ENCODE measurements around the gene FAF2.
A peak's percentile ranks its signal among the peaks of the same experiment; 100 is the strongest.

Gene FAF2

DNA sequence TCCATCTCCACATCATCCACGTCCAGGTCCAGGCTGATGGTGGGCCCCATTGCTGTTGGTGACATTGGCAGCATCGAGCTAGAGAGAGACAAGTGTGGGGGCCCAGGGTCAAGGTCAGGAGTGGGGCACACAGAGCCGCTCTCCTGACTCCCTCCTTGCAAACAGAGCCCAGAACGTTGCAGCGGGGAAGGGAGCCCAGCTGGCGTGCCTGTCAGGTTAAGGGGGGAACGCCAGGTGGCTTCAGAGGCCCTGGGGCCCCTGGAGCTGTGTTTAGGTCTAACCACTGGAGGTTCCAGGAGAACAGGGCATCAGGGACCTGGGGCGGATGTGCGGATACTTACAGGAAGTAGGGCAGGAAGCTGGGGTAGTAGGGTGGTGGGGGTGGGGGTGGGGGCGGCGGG is 81.6 kb downstream of the FAF2 start:
- no peak for DNase-seq (ENCODE audit: low read depth in 1 of 2, low spot score in 1 of 2)

DNA sequence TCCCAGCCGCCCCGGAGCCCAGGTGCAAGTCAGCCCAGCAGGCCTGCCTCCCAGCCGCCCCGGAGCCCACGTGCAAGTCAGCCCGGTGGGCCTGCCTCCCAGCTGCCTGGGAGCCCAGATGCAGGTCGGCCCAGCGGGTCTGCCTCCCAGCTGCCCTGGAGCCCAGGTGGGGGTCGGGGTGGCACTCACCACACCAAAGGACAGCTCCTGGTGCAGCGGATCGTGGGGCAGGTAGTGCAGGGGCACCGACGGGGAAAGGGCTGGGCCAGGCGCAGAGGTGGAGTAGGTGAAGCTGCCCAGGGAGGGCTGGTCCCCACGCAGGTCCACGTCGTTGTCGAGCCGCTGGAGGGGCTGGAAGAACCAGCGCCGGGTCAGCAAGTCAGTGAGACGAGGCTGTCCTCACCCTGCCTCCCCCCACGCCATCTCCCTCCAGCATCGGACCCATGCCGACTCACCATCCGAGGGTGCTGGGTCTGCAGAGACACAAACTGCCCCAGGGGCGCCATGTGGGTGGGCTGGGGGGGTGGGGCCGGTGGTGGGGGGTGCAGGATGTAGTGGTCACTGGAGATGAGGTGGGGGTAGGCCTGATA is 82.3 kb downstream of the FAF2 start:
- DNase-seq (ENCODE audit: low read depth in 1 of 2, low spot score in 1 of 2), result no peak

DNA sequence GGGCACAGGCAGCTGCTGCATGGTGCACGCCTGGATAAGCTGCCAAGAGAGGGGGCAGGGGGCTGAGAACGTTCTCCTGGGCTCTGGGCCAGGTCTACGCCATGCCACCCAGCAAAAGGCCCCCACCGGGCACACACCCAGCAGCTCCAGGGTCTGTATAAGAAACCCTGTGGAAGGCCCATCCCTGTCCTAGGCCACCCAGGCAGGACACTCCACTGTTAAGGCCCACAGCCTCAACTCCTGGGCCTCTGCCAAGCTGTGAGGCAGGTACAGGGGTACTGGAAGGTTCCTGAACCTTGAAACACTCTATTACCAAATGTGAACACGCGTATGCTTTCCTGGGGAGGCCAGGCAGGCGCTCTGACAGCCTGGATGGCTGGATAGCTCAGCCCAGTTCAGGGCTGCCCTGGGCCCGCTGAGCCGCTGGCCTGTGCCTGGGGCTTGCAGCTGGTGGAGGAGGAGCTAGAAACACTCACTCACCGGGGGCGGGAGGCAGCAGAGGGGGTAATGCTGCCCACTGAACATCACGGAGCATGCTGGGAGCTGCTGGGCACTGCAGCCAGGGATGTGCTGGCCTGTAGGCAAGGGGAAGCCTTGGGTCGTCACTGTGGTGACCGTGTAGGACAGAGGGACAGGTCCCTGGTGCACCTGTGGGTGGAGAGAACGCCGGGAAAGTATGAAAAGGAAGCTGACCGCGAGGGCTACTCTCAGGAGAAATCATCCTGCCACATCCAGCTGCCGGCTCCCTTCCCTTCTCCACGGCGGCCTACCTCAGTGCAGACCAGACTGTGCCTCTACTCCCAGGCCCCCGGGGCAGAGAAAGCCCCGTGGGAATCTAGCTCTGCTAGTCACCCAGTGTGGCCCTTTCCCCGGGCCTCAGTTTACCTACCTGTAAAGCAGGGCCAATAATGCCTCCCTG is 83.1 kb downstream of the FAF2 start:
- no peak for DNase-seq (ENCODE audit: low read depth in 1 of 2, low spot score in 1 of 2)

DNA sequence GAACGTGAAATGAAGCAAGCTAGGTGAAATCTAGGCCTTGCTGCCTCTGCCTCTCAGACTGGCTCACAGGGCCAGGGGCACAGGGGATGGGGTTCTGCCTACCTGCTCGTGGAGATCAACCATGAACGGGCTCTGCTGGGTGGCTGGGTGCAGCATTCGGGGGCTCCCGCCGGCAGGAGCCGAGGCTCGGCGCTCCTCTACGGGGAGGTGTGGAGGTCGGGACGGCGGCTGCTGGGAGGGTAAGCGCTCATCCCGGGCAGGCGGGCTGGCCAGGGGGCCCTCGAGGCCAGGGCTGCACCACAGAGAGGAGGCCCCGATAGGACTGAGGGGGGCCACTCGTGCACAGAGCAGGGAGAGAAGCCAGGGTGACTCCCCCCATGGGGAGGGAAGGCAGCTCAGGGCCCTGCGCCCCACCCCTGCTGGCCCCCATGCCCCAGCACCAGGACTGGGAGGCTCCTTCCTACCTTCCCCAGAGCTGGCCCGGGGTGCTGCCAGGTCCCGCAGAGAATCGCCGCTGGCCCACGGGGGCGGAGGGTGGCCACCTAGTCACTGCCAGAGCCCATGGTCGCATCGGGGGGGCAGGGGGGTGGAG is 83.8 kb downstream of the FAF2 start:
- no peak for DNase-seq (ENCODE audit: low read depth in 1 of 2, low spot score in 1 of 2)

DNA sequence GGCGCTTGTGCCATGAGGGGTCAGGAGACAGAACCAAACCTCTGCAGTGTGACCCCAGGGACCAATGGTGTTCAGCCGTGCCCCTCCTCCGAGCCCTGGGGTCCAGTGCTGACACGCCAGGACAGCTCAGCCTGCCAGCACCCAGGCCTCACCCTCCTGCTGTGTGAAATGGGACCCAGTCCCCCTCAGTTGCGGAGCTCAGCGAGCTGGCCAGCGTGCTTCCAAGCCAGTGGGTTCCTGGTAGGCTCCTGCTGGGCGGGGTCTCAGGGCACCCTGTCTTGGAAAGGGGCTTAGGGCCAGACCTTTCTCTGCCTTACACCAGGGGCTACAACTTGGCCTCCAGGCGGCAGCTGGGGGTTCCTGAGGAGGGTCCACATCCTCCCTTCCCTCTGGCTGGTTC is 84.6 kb downstream of the FAF2 start:
- no peak for DNase-seq (ENCODE audit: low read depth in 1 of 2, low spot score in 1 of 2)

DNA sequence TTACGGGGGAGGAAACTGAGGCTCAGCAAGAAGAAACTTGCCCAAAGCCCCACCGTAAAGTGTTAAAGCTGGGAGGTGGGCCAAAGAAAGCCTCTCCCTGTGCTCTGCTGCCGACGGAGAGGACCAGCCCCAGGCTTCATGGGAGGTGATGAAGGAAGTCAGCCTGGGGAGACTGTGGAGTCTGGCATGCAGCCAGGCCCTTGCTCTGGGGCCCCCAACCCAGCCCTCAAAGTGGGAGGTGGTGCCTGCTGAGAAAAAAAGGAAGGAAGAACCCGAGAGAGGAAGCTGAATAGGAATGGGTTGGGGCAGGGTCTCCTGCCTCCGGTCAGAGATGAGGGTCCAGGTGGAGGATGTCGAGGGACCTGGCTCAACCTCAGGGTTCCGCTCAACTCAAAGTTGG is 85.2 kb downstream of the FAF2 start:
- DNase-seq (ENCODE audit: low read depth in 1 of 2, low spot score in 1 of 2), result no peak

DNA sequence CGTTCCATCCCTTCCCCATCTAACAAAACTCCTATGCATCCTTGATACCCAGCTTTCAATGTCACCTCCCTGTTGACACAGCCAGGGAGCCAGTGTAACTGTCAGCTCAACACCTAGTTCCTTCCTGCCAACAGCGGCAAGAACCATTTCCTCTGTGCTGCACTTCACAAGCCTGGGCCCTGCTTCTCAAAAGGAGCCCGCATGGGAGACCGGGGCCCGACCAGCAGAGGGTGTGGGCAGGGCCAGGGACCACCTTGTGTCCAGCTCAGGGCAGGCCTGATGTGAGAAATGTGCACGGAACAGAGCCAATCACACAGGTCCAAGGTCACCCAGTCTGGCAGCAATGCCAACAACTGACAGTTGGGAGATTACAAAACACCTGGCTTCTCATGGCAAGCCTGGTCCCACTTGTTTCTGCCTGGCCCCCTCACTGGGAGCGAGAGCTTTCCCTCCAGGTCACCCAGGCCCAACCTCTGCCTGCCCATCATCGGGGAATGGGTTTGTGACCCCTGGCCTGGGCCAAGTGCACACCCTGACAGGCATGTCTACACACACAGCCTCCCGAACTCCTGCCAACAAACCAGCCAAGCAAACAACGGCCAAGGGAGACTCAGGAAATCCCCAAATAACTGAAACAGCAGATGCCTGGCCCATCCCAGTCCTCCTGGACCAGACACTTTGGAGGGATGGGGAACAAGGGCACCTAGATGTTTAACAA is 85.9 kb downstream of the FAF2 start:
- no peak for DNase-seq (ENCODE audit: low read depth in 1 of 2, low spot score in 1 of 2)

DNA sequence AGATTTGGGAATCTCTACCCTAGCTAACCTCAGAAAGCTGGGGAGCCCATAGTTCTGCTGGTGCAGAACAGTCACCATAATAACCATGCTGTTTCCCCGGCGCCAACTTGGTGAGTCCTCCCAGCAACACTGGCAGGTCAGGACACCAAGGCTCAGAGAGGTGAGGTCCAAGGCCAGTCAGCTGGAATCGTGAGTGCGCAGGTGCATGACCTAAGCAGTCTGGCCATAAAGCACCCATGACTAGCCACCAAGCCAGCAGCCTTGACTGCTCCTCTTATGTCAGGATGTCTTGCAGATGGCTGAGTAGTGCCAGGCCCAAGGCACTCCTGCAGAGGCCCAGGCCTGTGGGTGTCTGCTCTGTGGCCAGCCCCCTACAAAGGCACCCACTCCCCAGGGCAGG is 86.5 kb downstream of the FAF2 start:
- no peak for DNase-seq (ENCODE audit: low read depth in 1 of 2, low spot score in 1 of 2)

DNA sequence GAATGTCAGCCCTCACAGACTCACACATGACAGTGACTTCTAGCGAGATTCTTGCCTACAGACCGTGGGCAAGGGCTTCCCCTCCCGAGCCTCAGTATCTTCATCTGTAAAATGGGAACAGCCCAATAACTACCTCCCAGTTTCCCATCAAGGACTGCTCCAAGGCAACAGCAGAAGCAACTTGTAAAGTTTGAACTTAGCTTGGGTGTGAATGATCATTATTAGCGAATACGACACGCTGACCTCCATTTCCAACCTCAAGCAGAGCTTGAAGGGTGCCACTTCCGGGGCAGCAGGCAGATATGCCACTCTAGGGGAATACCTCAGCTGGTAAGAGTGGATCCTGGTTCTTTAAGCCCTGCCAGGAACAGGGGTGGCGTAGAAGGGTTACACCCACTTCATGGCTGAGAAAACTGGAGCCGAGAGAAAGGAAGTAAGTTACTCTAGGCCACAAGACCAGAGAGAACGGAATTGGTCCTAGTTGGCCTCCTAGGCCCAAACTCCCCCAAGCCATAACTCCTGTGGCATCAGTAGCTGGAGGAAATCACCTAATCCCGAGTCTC is 87.0 kb downstream of the FAF2 start:
- DNase-seq (ENCODE audit: low read depth in 1 of 2, low spot score in 1 of 2), result no peak

DNA sequence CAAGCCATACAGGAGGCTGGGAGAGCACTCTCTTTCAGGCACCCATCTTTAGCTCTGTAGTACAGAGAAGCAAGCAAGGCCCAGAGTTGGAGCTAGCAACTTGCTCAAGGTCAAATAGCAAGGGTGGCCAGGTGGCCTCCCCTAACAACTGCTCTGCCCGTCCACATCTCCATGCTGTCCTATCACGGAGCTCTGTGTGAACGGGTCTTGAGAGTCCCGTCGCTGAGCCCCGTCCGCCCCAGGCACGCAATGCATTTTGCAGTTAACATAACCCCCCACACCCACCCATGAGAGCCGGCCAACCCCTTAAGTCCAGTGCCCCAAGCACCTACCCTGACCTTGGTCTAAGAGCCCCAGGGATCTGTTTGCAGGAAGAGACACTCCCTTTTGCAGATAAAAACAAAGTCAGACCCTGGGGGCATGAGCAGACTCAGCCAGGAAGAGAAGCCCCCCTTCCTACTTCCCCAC is 87.5 kb downstream of the FAF2 start:
- no peak for DNase-seq (ENCODE audit: low read depth in 1 of 2, low spot score in 1 of 2)

DNA sequence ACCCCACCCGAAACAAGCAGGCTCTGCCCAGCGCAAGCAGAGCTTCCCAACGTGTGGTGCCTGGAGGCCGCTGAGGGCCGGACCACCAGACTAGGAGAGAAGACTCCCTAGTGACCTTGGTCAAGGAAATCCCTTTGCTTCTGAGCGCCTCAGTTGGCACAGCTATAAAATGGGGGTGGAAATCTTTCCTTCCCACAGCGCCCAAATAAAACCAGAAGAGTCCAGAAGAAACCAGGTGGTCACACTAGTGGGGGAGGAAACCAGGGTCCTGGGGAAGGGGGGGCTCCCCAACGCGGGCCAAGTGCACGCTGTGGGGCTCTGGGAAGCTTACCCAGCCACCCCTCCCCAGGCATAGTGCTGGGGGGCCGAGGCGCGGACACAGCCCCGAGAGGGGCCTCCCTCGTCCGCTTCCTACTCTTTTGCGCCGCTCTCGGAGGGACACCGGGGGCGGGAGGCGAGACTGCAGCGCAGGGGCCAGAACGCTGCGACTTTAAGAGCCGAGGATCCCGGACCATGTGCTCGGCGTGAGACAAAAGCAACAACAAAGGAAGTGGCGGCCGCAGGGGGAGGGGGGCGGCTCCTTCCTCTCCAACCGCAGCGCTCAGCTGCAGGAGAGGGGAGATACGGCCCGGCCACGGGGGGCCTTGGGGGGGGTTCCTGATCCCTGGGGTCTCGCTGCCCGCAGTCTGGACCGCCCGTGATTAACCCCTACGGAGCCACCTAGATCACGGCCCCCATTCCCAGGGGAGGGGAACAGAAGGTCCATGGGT is 88.1 kb downstream of the FAF2 start:
- peak; percentile 59 to 73 for DNase-seq (ENCODE audit: low read depth in 1 of 2, low spot score in 1 of 2)

DNA sequence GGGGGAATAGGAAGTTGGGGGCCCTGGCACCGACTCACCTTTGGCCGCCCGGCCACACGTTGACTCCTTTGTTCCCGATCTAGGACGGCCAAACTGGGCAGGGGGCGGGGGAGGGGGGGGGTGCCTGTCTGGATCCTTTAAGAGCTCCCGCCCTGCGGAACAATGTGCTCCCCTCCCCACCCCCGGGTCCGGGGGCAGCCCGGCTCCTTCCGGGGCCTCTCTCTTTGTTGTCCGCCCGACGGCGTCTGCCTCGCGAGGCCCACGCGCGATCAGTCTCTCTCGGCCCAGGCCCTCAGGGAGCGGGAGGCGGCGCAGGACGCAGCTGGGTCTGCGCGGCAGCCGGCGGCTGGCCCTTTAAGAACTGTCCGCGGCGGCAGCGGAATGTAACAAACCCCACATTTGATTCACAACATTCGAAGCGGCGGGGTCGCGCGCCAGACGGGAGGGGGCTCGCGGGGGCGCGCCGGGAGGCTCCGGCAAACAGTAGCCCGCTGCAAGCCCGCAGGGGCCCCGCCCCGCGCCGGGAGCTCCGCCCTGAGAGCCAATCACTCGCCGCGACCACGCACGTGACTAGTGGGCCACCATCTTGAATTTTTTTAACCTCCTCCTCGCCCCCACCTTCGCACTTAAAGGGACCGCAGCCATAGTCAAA is 88.8 kb downstream of the FAF2 start, which contains the start of gene RNF44:
Gene RNF44, minus strand, starts transcription at position 501 of the 652 bp plus-strand sequence. CDS start 4,930 bp downstream, outside the sequence.
- peak; percentile 90 to 97 for DNase-seq (ENCODE audit: low read depth in 1 of 2, low spot score in 1 of 2)

DNA sequence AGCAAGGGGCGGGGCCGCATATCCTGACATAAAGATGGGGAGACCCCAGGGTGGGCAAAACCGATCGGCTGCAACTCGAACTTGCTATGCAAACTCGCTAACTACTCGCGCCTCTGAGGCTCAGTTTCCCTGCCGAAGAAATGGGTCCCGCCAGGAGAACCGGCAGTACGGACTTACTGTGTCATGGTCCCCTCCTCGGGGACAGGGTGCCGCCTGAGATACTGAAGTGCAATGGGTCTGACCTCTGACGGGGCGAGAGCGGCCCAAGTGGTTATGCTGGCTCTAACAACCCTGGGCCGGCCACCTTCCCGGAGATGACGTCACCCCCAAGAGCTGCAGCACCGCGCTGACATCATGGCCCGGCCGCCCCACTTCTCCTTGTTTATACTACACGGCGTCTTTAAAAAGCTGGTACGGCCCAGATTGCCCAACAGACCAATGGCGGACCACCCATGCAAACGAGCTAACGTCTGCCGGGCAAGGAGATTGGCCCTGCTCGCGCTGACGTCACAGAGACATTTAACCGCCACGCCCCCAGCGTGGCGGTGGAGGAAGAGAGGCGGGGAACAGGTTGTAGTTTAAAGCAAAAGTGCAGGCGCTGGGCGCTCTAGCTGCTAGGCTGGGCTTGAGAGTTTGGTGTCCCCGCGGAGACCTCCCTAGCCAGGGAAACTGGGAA is 89.5 kb downstream of the FAF2 start:
- peak; percentile 84 to 98 for DNase-seq (ENCODE audit: low read depth in 1 of 2, low spot score in 1 of 2)

DNA sequence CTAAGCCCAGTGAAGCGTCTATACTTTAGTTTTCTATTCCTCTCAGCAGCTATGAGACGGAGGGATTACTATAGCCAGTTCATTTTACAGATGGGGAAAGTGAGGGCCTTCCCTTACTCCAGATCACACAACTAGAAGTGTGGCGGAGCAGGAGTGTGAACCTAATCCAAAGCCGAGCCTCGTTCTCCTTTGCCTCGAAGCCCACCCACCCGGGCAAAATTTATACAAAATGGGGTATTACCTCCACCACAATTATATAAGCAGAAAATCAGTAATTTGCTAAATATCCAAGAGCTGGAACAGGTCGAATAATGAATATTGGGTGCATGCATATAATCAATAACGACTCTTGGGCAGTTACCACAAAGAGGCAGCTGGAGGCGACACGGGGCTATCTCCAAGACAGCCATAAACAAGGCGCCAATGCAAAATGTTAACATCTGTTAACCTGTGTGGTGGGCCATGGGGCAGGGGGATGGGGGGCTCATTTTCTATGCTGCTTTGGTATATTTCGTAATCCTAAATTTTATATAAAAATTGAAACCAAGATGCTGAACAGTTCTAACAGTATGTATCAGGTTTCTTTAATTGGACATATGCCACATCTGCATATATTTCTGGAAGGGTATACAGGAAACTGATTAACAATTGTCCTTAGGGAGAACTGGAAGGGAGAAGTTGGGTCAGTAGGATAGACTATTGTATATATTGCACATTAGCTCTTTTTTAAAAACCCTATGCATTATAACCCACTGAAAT is 90.2 kb downstream of the FAF2 start:
- no peak for DNase-seq (ENCODE audit: low read depth in 1 of 2, low spot score in 1 of 2)

DNA sequence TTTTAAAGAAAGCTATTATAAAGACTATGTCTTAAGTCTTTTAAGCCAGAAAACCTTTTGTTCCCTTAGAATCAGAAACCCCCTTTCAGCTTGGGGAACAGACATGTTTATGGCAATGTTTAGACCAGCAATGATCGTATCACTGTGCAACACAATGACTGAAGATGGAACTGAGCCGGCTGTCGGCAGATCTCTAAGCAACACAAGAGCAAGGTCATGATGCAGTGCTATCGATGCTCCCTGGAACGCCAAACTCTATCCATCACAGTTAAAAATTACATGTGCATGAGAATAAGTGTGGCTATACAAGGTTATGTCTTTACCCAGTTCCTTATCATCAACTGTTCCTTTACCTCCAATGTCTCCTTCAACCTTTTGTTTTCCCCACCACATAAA is 90.8 kb downstream of the FAF2 start:
- DNase-seq (ENCODE audit: low read depth in 1 of 2, low spot score in 1 of 2), result no peak

DNA sequence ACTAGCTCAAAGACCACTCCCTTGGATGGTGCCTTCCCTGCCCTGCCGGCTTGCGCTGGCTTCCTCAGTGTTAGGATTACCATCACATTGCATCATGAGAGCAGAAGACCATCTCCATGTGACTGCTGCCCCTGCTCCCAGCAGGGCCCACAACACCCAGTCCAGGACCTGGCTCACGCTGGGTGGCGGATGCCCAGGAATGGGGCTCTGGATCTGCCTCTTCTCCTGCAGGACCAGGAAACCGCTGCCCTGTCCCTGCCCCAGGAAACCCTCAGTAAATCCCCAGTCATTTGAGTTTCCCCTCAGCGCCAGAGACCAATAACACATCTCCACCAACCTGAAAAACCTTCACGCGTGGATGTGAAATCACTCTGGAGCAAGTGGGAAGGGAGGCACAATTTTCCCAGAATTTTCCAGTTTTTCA is 92.3 kb downstream of the FAF2 start:
- DNase-seq (ENCODE audit: low read depth in 1 of 2, low spot score in 1 of 2), result no peak

DNA sequence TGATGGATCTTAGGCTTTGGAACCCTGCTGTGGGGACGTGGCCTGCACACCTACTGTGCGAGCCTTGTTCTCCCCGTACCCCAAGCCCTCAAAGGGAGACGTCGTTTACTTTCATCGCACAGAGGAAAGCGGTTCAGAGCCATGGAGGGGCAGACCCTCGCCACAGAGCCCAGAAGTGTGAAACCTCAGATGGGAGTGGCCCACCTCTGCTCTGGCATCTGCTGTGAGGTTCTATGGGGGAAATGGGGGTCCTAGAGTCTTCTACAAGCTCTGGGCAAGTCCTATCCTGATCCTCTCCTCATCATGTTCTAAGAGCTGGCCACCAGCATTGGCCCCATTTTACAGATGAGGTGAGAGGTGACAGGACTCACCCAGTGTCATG is 92.8 kb downstream of the FAF2 start:
- no peak for DNase-seq (ENCODE audit: low read depth in 1 of 2, low spot score in 1 of 2)

DNA sequence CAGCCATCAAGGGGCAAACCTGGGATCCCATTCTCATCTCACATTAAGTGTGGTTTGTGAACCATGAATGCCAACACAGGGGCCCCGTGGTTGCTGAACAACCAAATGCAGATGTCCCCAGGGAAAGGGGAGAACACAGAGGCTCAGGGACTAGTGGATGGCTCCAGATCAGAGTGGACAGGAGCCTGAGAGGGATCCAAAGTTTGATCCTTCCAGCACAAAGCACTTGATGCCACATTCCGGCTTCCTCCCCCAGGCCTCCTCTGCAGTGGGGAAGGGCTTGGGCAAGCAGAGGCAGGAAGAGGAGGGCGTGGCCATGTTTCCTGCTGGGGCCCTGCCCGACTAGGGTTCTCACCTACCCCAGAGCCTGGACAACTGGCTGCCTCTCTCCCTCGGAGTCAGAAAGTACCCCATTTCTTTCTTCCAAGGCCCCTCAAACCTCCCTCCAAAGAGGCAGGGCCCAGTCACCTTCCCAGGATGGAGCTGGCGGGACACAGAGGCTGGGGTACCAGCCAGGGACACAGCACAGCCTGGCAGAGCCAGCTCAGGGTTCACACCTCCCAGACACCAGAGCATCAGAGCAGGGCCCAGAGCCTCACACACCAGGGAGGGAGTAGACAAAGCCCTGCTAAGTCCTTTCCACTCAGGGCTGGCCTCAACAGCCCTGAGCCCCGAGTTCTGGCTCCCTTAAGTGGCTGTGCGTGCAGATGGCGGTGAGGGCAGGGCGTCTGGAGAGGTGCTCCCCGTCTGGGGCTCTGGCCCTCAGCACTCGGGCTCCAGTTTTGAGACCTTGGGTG is 93.4 kb downstream of the FAF2 start:
- no peak for DNase-seq (ENCODE audit: low read depth in 1 of 2, low spot score in 1 of 2)

All from activated CD4-positive, alpha-beta T cell treated with anti-CD3 and anti-CD28 coated beads, Interleukin-2, amount 50 U/mL, for 24 hours (primary cell).